Muscle of back (tissue), 11 donors: ENCODE data around the gene NT5DC1. TPM values are rescaled to one million over a fixed set of nuclear protein-coding genes. Genes with fewer than 3 reads are reported as not detected.
A peak's percentile ranks its signal among the peaks of the same experiment; 100 is the strongest.
"Not testable (repeated sequence)": the region's sequence is repeated elsewhere in the genome, so short reads cannot be mapped to it uniquely, and the experiment has no call there.

Source experiments
- DNase-seq, 3 donors: peaks; one replicate each; pipeline versions ENCODE4 v3.0.0 to v3.0.0-alpha.2; 2013
- polyA plus RNA-seq, 10 donors: library from polyadenylated mRNA; unstranded; fragments of 120-200 nt; gene quantifications; one replicate each; pipeline ENCODE4 v1.2.1, GENCODE V29; 2013; ENCODE audit not compliant: insufficient read length in 10 of 10

The NT5DC1 gene
- polyA plus RNA-seq, 10 donors = 15.3 to 27.1 (median 21.3) TPM

- no peak for DNase-seq
These were observed 16.4 kb upstream of the NT5DC1 start for GRCh38 chr6:116084284-116084683.

- DNase-seq = no peak
These were observed 13.1 kb upstream of the NT5DC1 start for GRCh38 chr6:116087437-116088027.

GRCh38 chr6:116088946-116089345, 11.7 kb upstream of the NT5DC1 start:
- DNase-seq = no peak

GRCh38 chr6:116090251-116090650, 10.4 kb upstream of the NT5DC1 start:
- DNase-seq = no peak

DNA sequence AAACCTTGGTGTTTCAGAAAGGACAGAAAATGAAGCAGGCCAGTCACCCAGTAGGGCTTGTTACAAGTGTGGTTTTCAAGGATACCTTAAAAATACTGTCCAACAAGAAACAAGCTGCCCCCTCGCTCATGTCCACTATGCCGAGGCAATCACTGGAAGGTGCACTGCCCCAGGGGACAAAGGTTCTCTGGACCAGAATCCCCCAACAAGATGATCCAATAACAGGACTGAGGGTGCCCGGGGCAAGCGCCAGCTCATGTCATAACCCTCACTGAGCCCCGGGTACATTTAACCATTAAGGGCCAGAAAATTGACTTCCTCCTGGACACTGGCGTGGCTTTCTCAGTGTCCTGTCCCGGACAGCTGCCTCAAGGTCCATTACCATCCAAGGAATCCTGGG, 6.6 kb upstream of the NT5DC1 start:
- no peak for DNase-seq

DNA sequence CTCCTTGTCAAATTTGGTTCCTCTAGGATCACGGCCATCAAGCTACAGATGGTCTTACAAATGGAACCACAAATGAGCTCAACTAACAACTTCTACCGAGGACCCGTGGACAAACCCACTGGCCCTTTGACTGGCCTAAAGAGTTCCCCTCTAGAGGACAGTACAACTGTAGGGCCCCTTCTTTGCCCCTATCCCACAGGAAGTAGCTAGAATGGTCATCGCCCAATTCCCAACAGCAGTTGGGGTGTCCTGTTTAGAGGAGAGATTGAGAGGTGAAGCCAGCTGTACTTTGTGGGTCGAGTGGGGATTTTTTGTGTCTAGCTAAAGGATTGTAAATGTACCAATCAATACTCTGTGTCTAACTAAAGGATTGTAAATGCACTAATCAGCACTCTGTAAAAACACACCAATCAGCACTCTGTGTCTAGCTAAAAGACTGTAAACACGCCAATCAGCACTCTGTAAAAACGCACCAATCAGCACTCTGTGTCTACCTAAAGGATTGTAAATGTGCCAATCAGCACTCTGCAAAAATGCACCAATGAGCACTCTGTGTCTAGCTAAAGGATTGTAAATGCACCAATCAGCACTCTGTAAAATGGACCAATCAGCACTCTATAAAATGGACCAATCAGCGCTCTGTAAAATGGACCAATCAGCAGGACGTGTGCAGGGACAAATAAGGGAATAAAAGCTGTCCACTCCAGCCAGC, 4.4 kb upstream of the NT5DC1 start:
- DNase-seq = not testable (repeated sequence)

GRCh38 chr6:116096979-116097816, 3.5 kb upstream of the NT5DC1 start:
- DNase-seq = no peak

- DNase-seq = peak in 1 of 3 donors; percentile 7
These were observed 1.6 kb upstream of the NT5DC1 start for GRCh38 chr6:116099036-116099435.

DNA sequence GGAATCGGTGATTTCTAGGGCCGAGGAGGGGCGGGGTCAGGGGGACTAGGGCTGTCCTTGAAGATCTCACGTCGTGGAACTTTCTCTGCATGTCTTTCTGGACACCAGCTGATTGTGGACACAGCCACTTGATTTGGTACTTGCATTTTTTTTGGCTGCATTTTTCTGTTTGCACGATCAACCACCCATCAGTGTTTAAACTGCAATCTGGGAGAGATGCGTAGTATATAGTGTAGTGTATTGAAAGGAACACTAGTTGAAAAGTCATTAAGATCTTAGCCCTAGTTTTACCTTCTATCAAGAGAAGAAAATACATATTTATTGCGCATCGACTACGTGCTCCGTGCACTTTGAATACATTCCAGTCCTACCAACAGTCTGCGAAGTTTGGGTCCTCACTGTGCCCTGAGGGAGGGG, 657 bp downstream of the NT5DC1 start:
- DNase-seq = no peak

DNA sequence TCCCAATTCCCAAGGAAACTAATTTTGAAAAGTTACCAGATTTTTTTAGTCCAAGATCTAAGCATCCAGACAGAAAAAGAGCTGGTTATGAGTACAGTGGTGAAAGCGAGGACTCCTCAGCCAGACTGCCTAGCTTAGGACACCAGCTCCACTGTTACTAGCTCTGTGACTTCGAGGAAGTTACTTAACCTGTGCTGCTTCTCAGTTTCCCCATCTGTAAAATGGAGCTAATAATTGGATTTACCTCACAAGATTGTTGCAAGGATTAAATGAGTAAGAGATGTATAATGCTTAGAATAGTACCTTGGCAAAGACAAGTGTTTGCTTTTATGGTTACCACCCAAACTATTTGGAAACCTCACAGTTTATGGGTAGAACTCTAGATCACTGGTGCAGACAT, 1.1 kb downstream of the NT5DC1 start:
- no peak for DNase-seq

DNA sequence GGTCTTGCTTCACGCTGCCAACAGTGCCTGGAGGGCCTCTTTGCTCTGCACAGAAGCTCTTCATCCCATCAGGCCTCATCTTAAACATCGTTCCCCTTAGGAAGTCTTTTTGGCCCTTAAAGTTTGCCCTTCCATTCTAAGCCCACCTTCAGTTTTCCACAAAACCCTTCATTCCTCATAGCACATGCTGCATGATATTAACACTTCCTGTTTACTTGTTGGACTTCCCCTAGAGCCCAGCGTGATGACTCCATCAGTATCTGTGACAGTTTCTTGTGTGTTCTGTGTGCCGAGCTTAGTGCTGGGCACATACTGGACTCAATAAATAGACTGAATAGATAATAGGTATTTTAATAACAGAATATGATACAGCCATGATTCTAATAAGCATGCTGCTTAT, 2.2 kb downstream of the NT5DC1 start:
- DNase-seq = no peak

DNA sequence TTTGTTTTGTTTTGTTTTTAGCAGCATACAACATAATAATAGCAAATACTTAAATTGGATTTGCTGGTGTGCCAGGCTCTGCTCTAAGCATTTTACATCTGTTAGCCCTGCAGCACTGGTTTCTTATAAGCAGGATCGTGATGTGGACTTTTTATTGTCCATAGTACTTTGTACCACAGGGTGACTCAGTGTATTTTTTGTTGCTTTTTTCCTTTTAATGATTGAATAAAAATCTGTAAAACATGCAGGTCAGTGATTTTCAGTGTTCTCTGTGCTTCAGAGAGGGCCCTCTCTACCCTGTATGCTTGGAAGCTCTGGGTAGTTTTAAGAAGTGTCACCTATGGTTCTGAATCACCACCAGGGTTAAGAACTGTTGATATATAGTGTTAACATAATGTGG, 4.0 kb downstream of the NT5DC1 start:
- DNase-seq = no peak

DNA sequence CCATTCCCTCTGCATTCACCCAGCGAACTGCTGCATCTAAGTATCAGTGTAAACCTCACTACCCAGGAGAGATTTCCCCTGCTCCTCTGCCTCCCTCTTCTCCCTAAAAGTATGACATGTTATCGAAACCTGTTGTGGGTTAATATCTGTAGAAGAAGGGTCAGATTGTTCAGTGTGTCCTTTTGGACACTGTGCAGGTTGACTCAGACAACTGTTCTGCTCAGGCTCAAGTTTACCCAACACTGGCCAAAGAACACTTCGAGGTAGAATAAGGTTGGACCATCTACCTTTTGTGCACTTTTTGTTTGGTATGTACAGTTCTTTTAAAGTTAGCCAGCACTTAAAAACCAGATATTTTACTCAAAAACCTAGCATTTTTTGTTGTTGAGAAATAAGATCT, 4.6 kb downstream of the NT5DC1 start:
- no peak for DNase-seq

DNA sequence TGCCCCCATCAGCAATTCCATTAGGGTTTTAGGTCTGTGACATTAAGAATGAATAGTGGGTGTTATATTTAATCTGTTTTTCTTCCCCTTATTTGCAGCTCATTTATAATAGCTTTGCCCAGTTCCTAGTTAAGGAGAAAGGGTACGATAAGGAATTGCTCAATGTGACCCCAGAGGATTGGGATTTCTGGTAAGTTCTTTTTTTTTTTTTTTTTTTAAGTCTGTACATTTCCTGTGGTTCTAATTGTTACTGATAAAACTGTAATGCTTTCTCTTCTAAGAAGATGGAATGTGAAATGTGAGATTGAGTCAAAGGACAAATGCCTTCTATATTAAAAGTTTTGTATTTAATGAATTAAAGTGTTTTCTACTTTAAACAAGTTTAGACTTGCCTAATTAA, 5.5 kb downstream of the NT5DC1 start:
- DNase-seq = no peak

DNA sequence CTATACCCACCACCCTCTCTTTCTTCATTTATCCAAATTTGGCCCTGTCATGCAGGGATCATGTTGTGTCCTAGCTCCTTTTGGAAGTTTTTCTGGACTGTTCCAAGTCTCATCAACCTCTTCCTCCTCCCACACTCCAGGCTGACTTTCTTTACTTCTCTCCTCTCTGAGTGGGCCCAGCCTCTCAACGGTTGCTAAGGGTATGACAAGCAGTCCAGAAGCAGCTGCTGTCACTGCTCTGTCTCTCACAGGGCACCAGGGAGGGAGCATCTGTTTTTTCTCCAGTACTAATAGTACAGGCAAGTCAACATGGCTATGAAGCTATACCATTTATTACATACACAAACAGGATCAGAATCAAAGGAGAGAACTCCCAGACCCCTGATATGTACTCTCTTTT, 8.2 kb downstream of the NT5DC1 start:
- no peak for DNase-seq

DNA sequence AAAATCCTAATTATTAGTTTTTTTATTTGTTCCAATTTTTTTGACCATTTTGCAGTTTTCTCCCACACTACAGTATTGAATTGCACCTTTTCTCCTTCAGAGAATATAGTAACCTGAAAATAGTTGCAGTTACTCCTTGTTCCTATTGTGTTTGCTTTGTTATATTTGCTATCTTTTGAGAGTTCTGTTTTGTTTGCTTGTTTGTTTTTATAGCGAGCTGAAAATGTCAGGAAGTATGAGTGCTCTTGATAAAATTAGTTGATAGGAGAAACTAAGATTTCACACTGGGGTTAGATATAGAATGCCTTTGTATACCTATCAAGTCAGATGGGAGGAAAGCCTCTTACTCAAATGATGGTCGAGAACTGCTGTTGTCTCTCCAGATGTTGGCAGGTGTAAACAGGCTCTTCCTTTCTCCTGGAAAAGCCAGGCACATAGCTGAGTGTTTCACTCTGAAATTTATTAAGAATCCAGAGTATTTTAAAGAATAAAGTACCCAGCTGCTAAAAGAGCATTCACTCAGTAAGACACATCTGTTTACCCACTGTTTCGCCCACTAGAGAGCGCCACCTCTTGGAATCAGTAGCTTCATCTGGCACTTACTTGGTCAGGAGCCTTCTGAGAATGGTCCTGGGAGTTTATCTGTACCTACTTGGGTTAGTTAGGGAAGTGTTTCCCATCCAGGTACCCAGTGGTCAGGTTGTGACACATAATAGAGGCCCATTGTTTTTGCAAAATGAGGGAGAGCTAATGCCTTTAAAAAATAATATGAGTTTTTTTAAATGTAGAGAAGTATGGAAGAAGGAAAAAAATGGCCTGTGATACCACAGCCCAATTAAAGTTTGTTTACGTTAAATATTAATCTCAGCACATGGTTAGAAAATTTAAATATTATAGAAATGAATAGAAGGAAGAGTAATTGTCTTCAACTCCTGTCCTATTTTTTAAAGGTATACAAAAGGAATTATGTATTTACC, 11.2 kb downstream of the NT5DC1 start:
- DNase-seq = no peak

- no peak for DNase-seq
These were observed 12.7 kb downstream of the NT5DC1 start for GRCh38 chr6:116113386-116113785.

- no peak for DNase-seq
These were observed 15.1 kb downstream of the NT5DC1 start for GRCh38 chr6:116115781-116116180.

DNA sequence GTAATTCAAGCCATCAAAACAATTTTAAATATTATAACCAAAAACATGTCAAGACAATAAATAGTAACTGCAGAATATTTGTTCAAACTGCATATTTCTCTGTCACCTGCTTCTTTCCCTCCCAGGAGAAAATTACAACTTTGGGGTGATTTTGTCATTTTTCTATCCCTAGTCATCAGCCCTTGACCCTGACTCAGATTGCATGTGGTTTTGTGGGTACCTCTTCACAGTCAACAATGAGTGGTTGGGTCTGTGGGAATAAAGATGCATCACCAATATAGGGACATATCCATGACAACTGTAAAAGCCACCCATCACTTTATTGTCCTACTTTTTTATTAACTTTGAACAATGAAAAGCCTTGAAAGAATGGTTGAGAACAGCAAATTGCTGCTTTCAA, 18.0 kb downstream of the NT5DC1 start:
- no peak for DNase-seq

DNA sequence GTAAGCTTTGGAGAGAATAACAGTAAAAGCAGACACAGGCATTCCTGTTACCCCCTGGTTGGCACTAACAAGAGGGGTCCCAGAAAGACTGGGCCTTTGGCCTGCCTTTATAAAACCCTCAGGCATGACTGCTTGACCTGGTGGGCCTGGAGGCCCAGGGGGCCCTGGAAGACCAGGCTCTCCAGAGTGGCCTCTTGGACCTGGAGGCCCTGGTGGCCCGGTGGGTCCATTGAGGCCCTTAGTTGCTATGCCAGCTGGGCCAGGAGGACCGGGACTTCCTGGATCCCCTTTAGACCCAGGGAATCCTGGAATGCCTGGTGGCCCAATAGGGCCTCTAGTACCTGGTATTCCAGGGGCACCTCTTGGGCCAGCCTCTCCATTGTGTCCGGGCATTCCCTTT, 19.8 kb downstream of the NT5DC1 start:
- DNase-seq = no peak

- no peak for DNase-seq
These were observed 25.4 kb downstream of the NT5DC1 start, which contains the start of gene COL10A1 for GRCh38 chr6:116126032-116126431. Gene COL10A1 (minus strand): TSS chr6:116126132. CDS start chr6:116125492, 640 bp downstream.
